Naive B cell (primary cell): ENCODE measurements around the gene CBFB. TPM values are rescaled to one million over a fixed set of nuclear protein-coding genes. Genes with fewer than 3 reads are reported as not detected.
"Not testable (repeated sequence)": the region's sequence is repeated elsewhere in the genome, so short reads cannot be mapped to it uniquely, and the experiment has no call there.

Experiments
- ATAC-seq, 2 donors: fragments of 150-1000 bp; cut with Tn5 transposase; 2 replicates each; pipeline ENCODE4 v1.10.0; 2021; ENCODE audit warnings: low read depth in 2 of 2, mild to moderate bottlenecking in 2 of 2, moderate library complexity in 2 of 2
- DNase-seq: peaks from one replicate; pipeline ENCODE4 v3.0.0; 2022
- H3K27ac Mint-ChIP-seq, 6 donors: one replicate each; pipeline ENCODE4 v1.8.0; 2020 to 2022; ENCODE audit warnings: mild to moderate bottlenecking in 6 of 6, mixed read lengths in 6 of 6, moderate library complexity in 5 of 6, inconsistent platforms in 2 of 6
- H3K27me3 Mint-ChIP-seq, 3 donors: one replicate each; pipeline ENCODE4 v1.8.0; 2021 to 2022; ENCODE audit warnings: mixed read lengths in 3 of 3, mild to moderate bottlenecking in 1 of 3
- H3K36me3 Mint-ChIP-seq, 2 donors: one replicate each; pipeline ENCODE4 v1.8.0; 2020 to 2022; ENCODE audit warnings: mixed read lengths in 2 of 2, inconsistent platforms in 1 of 2, mild to moderate bottlenecking in 1 of 2
- H3K4me1 Mint-ChIP-seq, 3 donors: one replicate each; pipeline ENCODE4 v1.8.0; 2020 to 2022; ENCODE audit warnings: mixed read lengths in 3 of 3, inconsistent platforms in 1 of 3, mild to moderate bottlenecking in 1 of 3, moderate library complexity in 1 of 3
- H3K4me3 Mint-ChIP-seq, 8 donors: one replicate each; pipeline ENCODE4 v1.8.0; 2020 to 2022; ENCODE audit warnings: mild to moderate bottlenecking in 8 of 8, mixed read lengths in 8 of 8, moderate library complexity in 8 of 8, inconsistent platforms in 2 of 8
- H3K9me3 Mint-ChIP-seq, 7 donors: one replicate each; pipeline ENCODE4 v1.8.0; 2020 to 2022; ENCODE audit warnings: mixed read lengths in 7 of 7, mild to moderate bottlenecking in 5 of 7, inconsistent platforms in 2 of 7, moderate library complexity in 1 of 7
- polyA plus RNA-seq, 6 donors: library from polyadenylated mRNA; unstranded; fragments of 300-500 nt; fragmentation: Illumina TruSeq; gene quantifications; one replicate each; pipeline ENCODE4 v1.2.3, GENCODE V29; 2021; ENCODE audit warnings: low read depth in 6 of 6

The CBFB gene
- polyA plus RNA-seq, result 10 to 100 TPM; 51.8 to 94.4 (median 70.5) TPM

DNA sequence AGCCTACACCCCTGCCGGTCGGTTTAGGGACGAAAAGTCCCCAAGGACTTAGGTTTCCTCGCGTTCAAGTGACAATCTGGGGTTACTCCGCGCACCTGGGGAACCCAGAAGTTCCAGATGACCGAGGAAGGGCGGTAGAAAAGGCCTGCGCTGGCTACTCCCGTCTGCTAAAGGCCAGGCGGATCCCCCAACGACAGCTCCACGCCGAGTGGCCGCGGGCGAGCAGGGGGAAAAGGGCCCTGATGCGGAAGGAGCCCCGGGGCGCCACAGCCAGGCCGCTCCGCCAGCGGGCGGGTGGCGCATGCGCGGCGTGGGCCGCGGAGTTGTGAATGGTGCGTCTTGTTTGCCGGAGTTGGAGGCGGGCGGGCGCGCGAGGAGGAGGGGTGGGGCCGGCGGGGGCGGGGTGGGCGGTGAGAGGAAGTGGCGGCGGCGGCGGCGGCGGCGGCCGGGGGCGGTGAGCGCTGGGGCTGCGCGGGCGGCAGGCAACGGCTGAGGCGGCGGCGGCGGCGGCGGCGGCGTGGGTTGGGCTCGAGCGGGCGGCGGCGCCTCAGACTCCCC is at the start of gene CBFB:
CBFB (plus strand) TSS at position 454 of the 558 bp plus-strand sequence. CDS start 259 bp downstream, outside the sequence.
- H3K27ac Mint-ChIP-seq, result peak within 1 kb of the TSS; percentile 87 to 97 (median 97)
- ATAC-seq (peak; percentile 82), DNase-seq (peak; percentile 96)
- no peaks in the 10 kb centered on the region for H3K9me3 Mint-ChIP-seq
- H3K4me1 Mint-ChIP-seq, result peaks cover 11 to 43% (median 12%) of the 10 kb centered on the region in 3 donors
- H3K4me3 Mint-ChIP-seq, result peak within 1 kb of the TSS; percentile 82 to 96 (median 93)
- no peaks in the 10 kb centered on the region for H3K27me3 Mint-ChIP-seq
- no peaks in the 10 kb centered on the region for H3K36me3 Mint-ChIP-seq

GRCh38 chr16:66983033-66983432 is 45.9 kb upstream of the CBFB start:
- no peak for ATAC-seq
- no peak overlapping the region for H3K4me3 Mint-ChIP-seq

GRCh38 chr16:66984892-66985311 is 44.0 kb upstream of the CBFB start:
- Mint-ChIP-seq H3K27me3 (peaks cover 0 to 24% (median 0%) of the 10 kb centered on the region in 3 donors), H3K4me1 (no peaks in the 10 kb centered on the region), H3K36me3 (no peaks in the 10 kb centered on the region), H3K27ac (no peak overlapping the region), H3K9me3 (no peaks in the 10 kb centered on the region), H3K4me3 (no peak overlapping the region)
- ATAC-seq, result no peak
- DNase-seq, result no peak

More at GRCh38 chr16:66983033-66983432, 45.9 kb upstream of the CBFB start:
- no peak for DNase-seq
- Mint-ChIP-seq H3K9me3 (no peaks in the 10 kb centered on the region), H3K27me3 (peaks cover 0 to 19% (median 0%) of the 10 kb centered on the region in 3 donors), H3K27ac (no peak overlapping the region), H3K4me1 (no peaks in the 10 kb centered on the region), H3K36me3 (no peaks in the 10 kb centered on the region)

GRCh38 chr16:66986559-66986958 is 42.4 kb upstream of the CBFB start:
- Mint-ChIP-seq H3K27me3 (peaks cover 0 to 26% (median 0%) of the 10 kb centered on the region in 3 donors), H3K4me3 (no peak overlapping the region), H3K27ac (no peak overlapping the region), H3K9me3 (no peaks in the 10 kb centered on the region), H3K36me3 (no peaks in the 10 kb centered on the region), H3K4me1 (no peaks in the 10 kb centered on the region)
- DNase-seq (no peak), ATAC-seq (no peak)

- Mint-ChIP-seq H3K27me3 (peaks cover 0 to 36% (median 0%) of the 10 kb centered on the region in 3 donors), H3K4me1 (no peaks in the 10 kb centered on the region), H3K9me3 (no peaks in the 10 kb centered on the region), H3K36me3 (no peaks in the 10 kb centered on the region), H3K4me3 (peak within 1 kb of the TSS in 1 of 8 donors; percentile 22), H3K27ac (peak within 1 kb of the TSS in 1 of 6 donors; percentile 7)
- ATAC-seq, result no peak
- DNase-seq, result no peak
These were observed 40.7 kb upstream of the CBFB start, which contains the start of gene CES4A for GRCh38 chr16:66988197-66988788. Gene CES4A (plus strand): TSS chr16:66988589. CDS start chr16:66988773, 184 bp downstream.

GRCh38 chr16:66991545-66992077 is 37.3 kb upstream of the CBFB start:
- Mint-ChIP-seq H3K4me1 (no peaks in the 10 kb centered on the region), H3K4me3 (no peak overlapping the region), H3K27ac (no peak overlapping the region), H3K36me3 (no peaks in the 10 kb centered on the region), H3K27me3 (peaks cover 0 to 35% (median 0%) of the 10 kb centered on the region in 3 donors), H3K9me3 (no peaks in the 10 kb centered on the region)
- ATAC-seq, result no peak
- no peak for DNase-seq

DNA sequence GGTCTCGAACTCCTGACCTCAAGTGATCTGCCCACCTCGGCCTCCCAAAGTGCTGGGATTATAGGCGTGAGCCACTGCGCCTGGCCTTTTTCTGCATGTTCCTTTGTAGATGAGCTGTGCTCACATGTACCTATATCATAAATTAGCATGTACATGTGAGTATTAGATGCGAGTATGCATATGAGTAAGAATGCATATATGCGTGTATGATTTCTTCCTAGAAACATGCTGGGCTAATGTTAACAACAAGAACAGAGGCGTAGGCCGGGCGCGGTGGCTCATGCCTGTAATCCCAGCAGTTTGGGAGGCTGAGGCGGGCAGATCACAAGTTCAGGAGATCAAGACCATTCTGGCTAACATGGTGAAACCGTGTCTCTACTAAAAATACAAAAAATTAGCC is 35.4 kb upstream of the CBFB start:
- not testable (repeated sequence) for ATAC-seq, H3K27ac Mint-ChIP-seq, H3K4me1 Mint-ChIP-seq, H3K9me3 Mint-ChIP-seq, H3K4me3 Mint-ChIP-seq, DNase-seq, H3K36me3 Mint-ChIP-seq
- H3K27me3 Mint-ChIP-seq, result peaks cover 0 to 23% (median 0%) of the 10 kb centered on the region in 3 donors

- no peak for DNase-seq
- peaks cover 7 to 15% (median 8%) of the 10 kb centered on the region in 3 donors for H3K4me1 Mint-ChIP-seq
- no peaks in the 10 kb centered on the region for H3K9me3 Mint-ChIP-seq
- ATAC-seq, result no peak
- peaks cover 0 to 16% (median 0%) of the 10 kb centered on the region in 3 donors for H3K27me3 Mint-ChIP-seq
- H3K36me3 Mint-ChIP-seq, result no peaks in the 10 kb centered on the region
- H3K27ac Mint-ChIP-seq, result no peak overlapping the region
- no peak overlapping the region for H3K4me3 Mint-ChIP-seq
These were observed 32.5 kb upstream of the CBFB start for GRCh38 chr16:66996324-66996982.

- H3K27me3 Mint-ChIP-seq, result peaks cover 0 to 14% (median 1%) of the 10 kb centered on the region in 3 donors
- ATAC-seq (no peak), DNase-seq (no peak)
- no peak overlapping the region for H3K4me3 Mint-ChIP-seq
- no peaks in the 10 kb centered on the region for H3K36me3 Mint-ChIP-seq
- peaks cover 9 to 17% (median 10%) of the 10 kb centered on the region in 3 donors for H3K4me1 Mint-ChIP-seq
- no peak overlapping the region for H3K27ac Mint-ChIP-seq
- H3K9me3 Mint-ChIP-seq, result no peaks in the 10 kb centered on the region
These were observed 32.0 kb upstream of the CBFB start for GRCh38 chr16:66996983-66997358.

GRCh38 chr16:67000384-67001351 is 28.3 kb upstream of the CBFB start:
- peaks cover 0 to 18% (median 10%) of the 10 kb centered on the region in 3 donors for H3K27me3 Mint-ChIP-seq
- H3K4me3 Mint-ChIP-seq, result peak overlapping the region; percentile 73 to 93 (median 90)
- peak; percentile 61 for DNase-seq
- peak; percentile 86 to 89 for ATAC-seq
- H3K9me3 Mint-ChIP-seq, result no peaks in the 10 kb centered on the region
- peaks cover 15 to 19% (median 15%) of the 10 kb centered on the region in 3 donors for H3K4me1 Mint-ChIP-seq
- peak overlapping the region in 3 of 6 donors; percentile 76 to 90 (median 87) for H3K27ac Mint-ChIP-seq
- no peaks in the 10 kb centered on the region for H3K36me3 Mint-ChIP-seq

GRCh38 chr16:67001726-67002125 is 27.2 kb upstream of the CBFB start:
- H3K4me3 Mint-ChIP-seq, result peak overlapping the region in 7 of 8 donors; percentile 59 to 90 (median 64)
- peaks cover 15 to 19% (median 15%) of the 10 kb centered on the region in 3 donors for H3K4me1 Mint-ChIP-seq
- H3K36me3 Mint-ChIP-seq, result no peaks in the 10 kb centered on the region
- H3K9me3 Mint-ChIP-seq, result no peaks in the 10 kb centered on the region
- H3K27me3 Mint-ChIP-seq, result peaks cover 0 to 18% (median 10%) of the 10 kb centered on the region in 3 donors
- ATAC-seq (no peak), DNase-seq (no peak)
- peak overlapping the region in 1 of 6 donors; percentile 7 for H3K27ac Mint-ChIP-seq

- Mint-ChIP-seq H3K9me3 (no peaks in the 10 kb centered on the region), H3K27ac (peak overlapping the region in 1 of 6 donors; percentile 78)
These were observed 21.9 kb upstream of the CBFB start for GRCh38 chr16:67006930-67007658.

More at GRCh38 chr16:67006930-67007658, 21.9 kb upstream of the CBFB start:
- H3K27me3 Mint-ChIP-seq, result peaks cover 0 to 13% (median 7%) of the 10 kb centered on the region in 3 donors
- peaks cover 2 to 4% (median 4%) of the 10 kb centered on the region in 3 donors for H3K4me1 Mint-ChIP-seq
- peak overlapping the region in 1 of 8 donors; percentile 22 for H3K4me3 Mint-ChIP-seq
- H3K36me3 Mint-ChIP-seq, result no peaks in the 10 kb centered on the region
- no peak for DNase-seq
- no peak for ATAC-seq
